Stimulated activated naive CD8-positive, alpha-beta T cell treated with anti-CD3 and anti-CD28 coated beads, Interleukin-15, Interleukin-2, amounts not matched to agents 100 ng/mL and 50 ng/mL, for 24 hours (primary cell): ENCODE measurements around the gene CYTH2.
"Not testable (repeated sequence)": the region's sequence is repeated elsewhere in the genome, so short reads cannot be mapped to it uniquely, and the experiment has no call there.

ENCODE experiments used
- H3K27ac Mint-ChIP-seq: one replicate; pipeline ENCODE4 v1.8.0; 2021; ENCODE audit warnings: mild to moderate bottlenecking, mixed read lengths
- H3K27me3 Mint-ChIP-seq: one replicate; pipeline ENCODE4 v1.8.0; 2021; ENCODE audit warnings: mixed read lengths
- H3K36me3 Mint-ChIP-seq: one replicate; pipeline ENCODE4 v1.8.0; 2021; ENCODE audit warnings: low read depth, mixed read lengths
- H3K4me1 Mint-ChIP-seq: one replicate; pipeline ENCODE4 v1.8.0; 2021; ENCODE audit warnings: low read depth, mixed read lengths
- H3K4me3 Mint-ChIP-seq: one replicate; pipeline ENCODE4 v1.8.0; 2021; ENCODE audit warnings: mild to moderate bottlenecking, mixed read lengths
- H3K9me3 Mint-ChIP-seq: one replicate; pipeline ENCODE4 v1.8.0; 2021; ENCODE audit warnings: mixed read lengths

CYTH2 gene

GRCh38 chr19:48507911-48508439, 38.8 kb downstream of the CYTH2 start:
- no peaks in the 10 kb centered on the region for H3K9me3 Mint-ChIP-seq
- no peaks in the 10 kb centered on the region for H3K36me3 Mint-ChIP-seq
- H3K4me1 Mint-ChIP-seq: peaks cover 6% of the 10 kb centered on the region
- no peak overlapping the region for H3K4me3 Mint-ChIP-seq
- peak overlapping the region; percentile 36 for H3K27ac Mint-ChIP-seq
- no peaks in the 10 kb centered on the region for H3K27me3 Mint-ChIP-seq

- H3K27ac Mint-ChIP-seq: no peak overlapping the region
- no peaks in the 10 kb centered on the region for H3K36me3 Mint-ChIP-seq
- peaks cover 9% of the 10 kb centered on the region for H3K4me1 Mint-ChIP-seq
- no peak overlapping the region for H3K4me3 Mint-ChIP-seq
- no peaks in the 10 kb centered on the region for H3K9me3 Mint-ChIP-seq
- no peaks in the 10 kb centered on the region for H3K27me3 Mint-ChIP-seq
Observed at GRCh38 chr19:48508729-48509411, 39.7 kb downstream of the CYTH2 start.

- H3K36me3 Mint-ChIP-seq: no peaks in the 10 kb centered on the region
- peaks cover 16% of the 10 kb centered on the region for H3K4me1 Mint-ChIP-seq
- H3K27me3 Mint-ChIP-seq: no peaks in the 10 kb centered on the region
- H3K9me3 Mint-ChIP-seq: no peaks in the 10 kb centered on the region
- no peak overlapping the region for H3K4me3 Mint-ChIP-seq
- H3K27ac Mint-ChIP-seq: no peak overlapping the region
Observed at GRCh38 chr19:48509467-48510194, 40.5 kb downstream of the CYTH2 start.

GRCh38 chr19:48510421-48511268, 41.5 kb downstream of the CYTH2 start:
- Mint-ChIP-seq H3K27ac (no peak overlapping the region), H3K4me1 (peaks cover 16% of the 10 kb centered on the region), H3K36me3 (no peaks in the 10 kb centered on the region), H3K9me3 (no peaks in the 10 kb centered on the region), H3K27me3 (no peaks in the 10 kb centered on the region), H3K4me3 (peak overlapping the region; percentile 73)

- Mint-ChIP-seq H3K9me3 (no peaks in the 10 kb centered on the region), H3K4me1 (peaks cover 16% of the 10 kb centered on the region), H3K27me3 (no peaks in the 10 kb centered on the region), H3K27ac (no peak overlapping the region), H3K4me3 (peak overlapping the region; percentile 73), H3K36me3 (no peaks in the 10 kb centered on the region)
Observed at GRCh38 chr19:48511321-48511731, 42.2 kb downstream of the CYTH2 start.

- Mint-ChIP-seq H3K4me1 (peaks cover 16% of the 10 kb centered on the region), H3K9me3 (no peaks in the 10 kb centered on the region), H3K27me3 (no peaks in the 10 kb centered on the region), H3K36me3 (no peaks in the 10 kb centered on the region), H3K27ac (no peak within 1 kb of the TSS), H3K4me3 (peak within 1 kb of the TSS; percentile 73)
Observed at GRCh38 chr19:48511800-48512503, 42.8 kb downstream of the CYTH2 start, which contains the start of gene LMTK3. Gene LMTK3 (minus strand): TSS chr19:48511835. CDS start chr19:48511576, 259 bp downstream.

- Mint-ChIP-seq H3K9me3 (no peaks in the 10 kb centered on the region), H3K36me3 (no peaks in the 10 kb centered on the region), H3K4me1 (peaks cover 16% of the 10 kb centered on the region), H3K4me3 (no peak overlapping the region), H3K27me3 (no peaks in the 10 kb centered on the region), H3K27ac (no peak overlapping the region)
Observed at GRCh38 chr19:48512504-48513288, 43.5 kb downstream of the CYTH2 start.

- H3K9me3 Mint-ChIP-seq: no peaks in the 10 kb centered on the region
- no peaks in the 10 kb centered on the region for H3K27me3 Mint-ChIP-seq
Observed at GRCh38 chr19:48513289-48514122, 44.3 kb downstream of the CYTH2 start.

GRCh38 chr19:48514123-48514458, 44.9 kb downstream of the CYTH2 start:
- Mint-ChIP-seq H3K27me3 (no peaks in the 10 kb centered on the region), H3K4me3 (no peak overlapping the region), H3K36me3 (no peaks in the 10 kb centered on the region), H3K4me1 (peaks cover 16% of the 10 kb centered on the region), H3K9me3 (no peaks in the 10 kb centered on the region), H3K27ac (peak overlapping the region; percentile 62)

More at GRCh38 chr19:48513289-48514122, 44.3 kb downstream of the CYTH2 start:
- Mint-ChIP-seq H3K27ac (peak overlapping the region; percentile 62), H3K4me3 (no peak overlapping the region), H3K36me3 (no peaks in the 10 kb centered on the region), H3K4me1 (peaks cover 16% of the 10 kb centered on the region)

GRCh38 chr19:48516536-48516935, 47.4 kb downstream of the CYTH2 start:
- Mint-ChIP-seq H3K27ac (no peak overlapping the region), H3K9me3 (no peaks in the 10 kb centered on the region), H3K36me3 (no peaks in the 10 kb centered on the region), H3K4me3 (no peak overlapping the region), H3K4me1 (peaks cover 10% of the 10 kb centered on the region), H3K27me3 (no peaks in the 10 kb centered on the region)

- peaks cover 10% of the 10 kb centered on the region for H3K4me1 Mint-ChIP-seq
Observed at GRCh38 chr19:48518207-48518606, 49.0 kb downstream of the CYTH2 start.

GRCh38 chr19:48519426-48519825, 50.3 kb downstream of the CYTH2 start:
- H3K27ac Mint-ChIP-seq: not testable (repeated sequence)

More at GRCh38 chr19:48518207-48518606, 49.0 kb downstream of the CYTH2 start:
- no peak overlapping the region for H3K27ac Mint-ChIP-seq
- H3K36me3 Mint-ChIP-seq: no peaks in the 10 kb centered on the region
- no peaks in the 10 kb centered on the region for H3K9me3 Mint-ChIP-seq
- H3K4me3 Mint-ChIP-seq: no peak overlapping the region
- H3K27me3 Mint-ChIP-seq: no peaks in the 10 kb centered on the region

GRCh38 chr19:48520134-48520533, 51.0 kb downstream of the CYTH2 start:
- H3K36me3 Mint-ChIP-seq: peaks cover 4% of the 10 kb centered on the region
- H3K4me1 Mint-ChIP-seq: no peaks in the 10 kb centered on the region
- H3K4me3 Mint-ChIP-seq: no peak overlapping the region
- no peaks in the 10 kb centered on the region for H3K27me3 Mint-ChIP-seq
- H3K9me3 Mint-ChIP-seq: peaks cover 9% of the 10 kb centered on the region
- no peak overlapping the region for H3K27ac Mint-ChIP-seq

More at GRCh38 chr19:48519426-48519825, 50.3 kb downstream of the CYTH2 start:
- not testable (repeated sequence) for H3K4me1 Mint-ChIP-seq, H3K36me3 Mint-ChIP-seq, H3K9me3 Mint-ChIP-seq, H3K4me3 Mint-ChIP-seq, H3K27me3 Mint-ChIP-seq
